Measurements from ENCODE around the gene SYT7. TPM values are rescaled to one million over a fixed set of nuclear protein-coding genes. Genes with fewer than 3 reads are reported as not detected.

SYT7 gene
- total and polyA plus RNA-seq, 4 donors: 2.1 to 114 (median 30.8) TPM

- Histone ChIP-seq H3K4me3 (ENCODE audit: low read depth in 1 of 3, low read length in 3 of 3) (no peak overlapping the region), H3K36me3 (ENCODE audit: control insufficient read depth in 4 of 4, insufficient read depth in 3 of 4, low read depth in 1 of 4, low read length in 3 of 4) (no peaks in the 10 kb centered on the region), H3K9me3 (ENCODE audit: control insufficient read depth in 4 of 4, low read length in 3 of 4) (no peaks in the 10 kb centered on the region), H3K27ac (ENCODE audit: low read depth in 1 of 2, low read length in 2 of 2) (no peak overlapping the region), H3K27me3 (ENCODE audit: control insufficient read depth in 4 of 4, insufficient read depth in 4 of 4, low read length in 3 of 4) (no peaks in the 10 kb centered on the region), H3K4me1 (ENCODE audit: control insufficient read depth in 4 of 4, insufficient read depth in 4 of 4, low read length in 3 of 4) (no peaks in the 10 kb centered on the region), H3K9ac (ENCODE audit: low read depth in 1 of 2, low read length in 2 of 2) (no peak overlapping the region)
- TF ChIP-seq NR2F2 (IDR thresholded peaks at IDR 0.05): no peak
- TF ChIP-seq SP1 (IDR thresholded peaks at IDR 0.05): no peak
- TF ChIP-seq JUND (IDR thresholded peaks at IDR 0.05): no peak
- TF ChIP-seq RXRA (IDR thresholded peaks at IDR 0.05): no peak
- no peak for TF ChIP-seq ATF3 (IDR thresholded peaks at IDR 0.05)
- TF ChIP-seq HNF4A (conservative IDR thresholded peaks at IDR 0.05): no peak
- no peak for TF ChIP-seq MAX (IDR thresholded peaks at IDR 0.05)
- no peak for DNase-seq (ENCODE audit: low spot score)
- WGBS: 87% methylated on average over 20 of the region's 20 CpGs
Observed at GRCh38 chr11:61602775-61603569, 22.1 kb upstream of the SYT7 start.

GRCh38 chr11:61601512-61601911, 20.6 kb upstream of the SYT7 start:
- Histone ChIP-seq H3K36me3 (ENCODE audit: control insufficient read depth in 4 of 4, insufficient read depth in 3 of 4, low read depth in 1 of 4, low read length in 3 of 4) (no peaks in the 10 kb centered on the region), H3K9me3 (ENCODE audit: control insufficient read depth in 4 of 4, low read length in 3 of 4) (no peaks in the 10 kb centered on the region), H3K27me3 (ENCODE audit: control insufficient read depth in 4 of 4, insufficient read depth in 4 of 4, low read length in 3 of 4) (no peaks in the 10 kb centered on the region), H3K9ac (ENCODE audit: low read depth in 1 of 2, low read length in 2 of 2) (no peak overlapping the region), H3K27ac (ENCODE audit: low read depth in 1 of 2, low read length in 2 of 2) (no peak overlapping the region), H3K4me3 (ENCODE audit: low read depth in 1 of 3, low read length in 3 of 3) (no peak overlapping the region), H3K4me1 (ENCODE audit: control insufficient read depth in 4 of 4, insufficient read depth in 4 of 4, low read length in 3 of 4) (no peaks in the 10 kb centered on the region)
- WGBS: 56% methylated on average over 4 of the region's 4 CpGs
- DNase-seq (ENCODE audit: low spot score): no peak
- TF ChIP-seq MAX (IDR thresholded peaks at IDR 0.05) (no peak), HNF4A (conservative IDR thresholded peaks at IDR 0.05) (no peak), CTCF (IDR thresholded peaks at IDR 0.05; ENCODE audit: low read depth, low read length, missing input control) (no peak), TAF1 (conservative IDR thresholded peaks at IDR 0.05) (no peak), SP1 (IDR thresholded peaks at IDR 0.05) (no peak), YY1 (IDR thresholded peaks at IDR 0.05) (no peak), HNF4G (IDR thresholded peaks at IDR 0.05) (no peak), NR2F2 (IDR thresholded peaks at IDR 0.05) (no peak), FOXA1 (IDR thresholded peaks at IDR 0.05) (no peak), RAD21 (IDR thresholded peaks at IDR 0.05) (no peak), JUND (IDR thresholded peaks at IDR 0.05) (no peak), FOXA2 (IDR thresholded peaks at IDR 0.05) (no peak), REST (IDR thresholded peaks at IDR 0.05) (no peak), EGR1 (IDR thresholded peaks at IDR 0.05; ENCODE audit: low read depth in 2 of 2) (no peak), ATF3 (IDR thresholded peaks at IDR 0.05) (no peak), GABPA (IDR thresholded peaks at IDR 0.05 in 1 of 2, conservative IDR thresholded peaks at IDR 0.05 in 1 of 2) (no peak), ZBTB33 (IDR thresholded peaks at IDR 0.05) (no peak), RXRA (IDR thresholded peaks at IDR 0.05) (no peak)

Measured in liver (tissue), 9 donors.